ENCODE data around the gene PNMA8C.

The PNMA8C gene

DNA sequence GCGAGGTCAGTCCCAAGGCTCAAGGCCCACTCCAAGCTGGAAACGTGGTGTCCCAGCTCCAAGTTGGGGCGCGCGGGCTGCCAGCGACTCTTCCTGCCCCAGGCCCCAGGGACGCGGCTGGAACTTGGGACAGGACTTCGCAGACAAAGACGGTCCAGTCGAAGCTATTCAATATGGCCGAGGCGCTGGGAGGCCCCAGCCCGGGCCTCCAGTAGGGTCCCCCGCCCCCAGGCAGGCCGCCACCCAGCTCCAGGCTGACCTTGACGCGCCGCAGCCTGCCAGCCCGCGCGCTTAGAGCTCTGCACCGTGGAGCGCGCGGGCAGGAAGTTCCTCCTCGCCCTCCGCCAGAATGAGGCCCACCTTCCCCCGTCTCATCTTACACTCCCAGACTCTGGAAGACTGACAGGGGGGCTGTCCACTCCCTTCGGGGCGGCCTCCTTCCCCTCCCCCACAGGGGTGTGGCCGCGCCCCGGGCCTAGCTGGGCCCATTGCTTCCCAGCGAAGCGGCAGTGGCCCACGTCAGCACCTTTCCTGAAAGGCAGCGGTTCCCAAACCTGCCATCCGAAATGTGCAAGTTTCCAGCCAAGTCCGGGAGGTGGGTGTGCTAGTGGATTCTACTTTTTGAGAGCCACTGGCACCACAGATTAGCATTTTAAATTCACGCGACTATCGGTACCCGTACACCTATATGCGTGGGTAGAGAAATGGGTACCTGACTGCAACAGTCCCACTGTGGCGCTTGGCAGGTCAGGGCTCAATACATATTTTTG, 15.3 kb downstream of the PNMA8C start, which contains the start of gene CCDC8:
CCDC8 (minus strand) TSS at position 303 of the 770 bp plus-strand sequence. CDS start 754 bp downstream, outside the sequence.
- no peak for FAIRE-seq
- TF ChIP-seq POU2F2 (IDR thresholded peaks at IDR 0.05; ENCODE audit: low read depth, low read length) (no peak), TAF1 (IDR thresholded peaks at IDR 0.05; ENCODE audit: low read depth, low read length) (no peak), PAX5 (IDR thresholded peaks at IDR 0.05; ENCODE audit: insufficient read depth, low read length, severe bottlenecking) (no peak), POLR2AphosphoS5 (IDR thresholded peaks at IDR 0.05; ENCODE audit: low read depth, low read length) (no peak), POLR2A (IDR thresholded peaks at IDR 0.05; ENCODE audit: low read depth, low read length) (no peak), SPI1 (IDR thresholded peaks at IDR 0.05; ENCODE audit: low read depth, low read length) (no peak)
- DNase-seq (ENCODE audit: insufficient read length, low spot score): no peak

DNA sequence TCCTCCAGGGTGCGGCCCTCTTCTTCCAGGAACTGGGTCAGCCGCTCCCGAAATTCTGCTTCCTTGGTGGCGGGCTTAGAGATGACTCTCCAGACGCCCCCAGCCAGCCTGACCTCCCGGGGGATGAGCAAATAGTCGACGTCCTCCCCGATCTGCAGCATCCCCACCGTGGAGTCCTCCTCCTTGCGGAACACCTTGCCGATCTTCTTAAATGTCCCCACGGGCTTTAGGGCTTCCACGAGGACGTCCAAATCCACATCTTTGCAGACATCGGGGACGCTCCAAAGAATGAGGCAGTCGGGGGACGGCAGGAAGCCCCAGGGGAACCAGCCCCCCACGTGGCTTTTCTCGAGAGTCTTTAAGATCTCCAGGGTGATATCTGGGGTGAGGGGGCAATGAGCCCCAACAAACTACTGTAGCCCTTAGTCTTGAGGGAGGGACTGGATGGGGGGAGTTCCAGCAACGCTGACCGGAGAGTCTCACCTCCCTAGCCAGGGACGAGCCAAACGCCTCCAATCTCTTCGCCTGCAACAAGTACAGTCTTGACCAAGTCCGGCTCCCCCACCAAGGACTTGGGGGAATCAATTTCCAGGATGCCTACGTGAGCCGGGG, 16.0 kb downstream of the PNMA8C start:
- FAIRE-seq (no peak), DNase-seq (ENCODE audit: insufficient read length, low spot score) (no peak)
- TF ChIP-seq PAX5 (IDR thresholded peaks at IDR 0.05; ENCODE audit: insufficient read depth, low read length, severe bottlenecking) (no peak), POLR2A (IDR thresholded peaks at IDR 0.05; ENCODE audit: low read depth, low read length) (no peak), POU2F2 (IDR thresholded peaks at IDR 0.05; ENCODE audit: low read depth, low read length) (no peak), SPI1 (IDR thresholded peaks at IDR 0.05; ENCODE audit: low read depth, low read length) (no peak), TAF1 (IDR thresholded peaks at IDR 0.05; ENCODE audit: low read depth, low read length) (no peak), POLR2AphosphoS5 (IDR thresholded peaks at IDR 0.05; ENCODE audit: low read depth, low read length) (no peak)

DNA sequence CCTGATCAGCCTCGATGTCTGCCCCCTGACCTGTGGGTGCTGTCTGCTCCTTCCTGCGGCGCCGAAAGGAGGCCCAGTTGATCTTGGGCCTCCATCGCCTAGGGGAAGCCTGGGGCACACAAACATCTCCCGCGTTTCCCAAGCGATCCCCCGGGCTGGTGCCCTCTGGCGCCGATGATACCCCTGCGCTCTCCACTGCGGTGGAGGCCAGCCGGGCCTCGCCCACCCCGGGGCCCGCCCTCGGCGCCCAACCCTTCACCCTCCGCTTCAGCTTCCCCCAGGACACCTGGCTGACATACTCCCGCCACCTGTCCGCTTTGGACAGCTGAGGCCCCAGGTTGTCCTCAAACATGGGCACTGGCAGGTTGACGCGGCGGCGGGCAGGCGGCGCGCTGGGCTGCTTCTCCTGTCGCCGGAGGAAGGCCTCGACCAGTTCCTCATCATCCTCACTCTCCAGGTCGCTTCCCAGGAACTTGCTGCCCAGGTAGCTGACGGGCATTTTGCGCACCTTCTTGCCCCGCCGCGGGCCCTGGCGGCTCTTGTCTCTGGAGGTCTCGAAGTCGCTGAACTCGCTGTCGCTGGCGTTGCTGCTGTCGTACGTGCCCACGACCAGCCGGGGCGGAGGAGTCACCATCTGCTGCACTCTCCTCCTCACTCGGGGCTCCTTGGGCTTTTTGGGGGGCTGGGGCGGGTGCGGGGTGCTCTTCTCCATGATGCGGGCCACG, 16.6 kb downstream of the PNMA8C start:
- DNase-seq (ENCODE audit: insufficient read length, low spot score): no peak
- FAIRE-seq: no peak
- TF ChIP-seq POU2F2 (IDR thresholded peaks at IDR 0.05; ENCODE audit: low read depth, low read length): no peak
- no peak for TF ChIP-seq POLR2AphosphoS5 (IDR thresholded peaks at IDR 0.05; ENCODE audit: low read depth, low read length)
- TF ChIP-seq PAX5 (IDR thresholded peaks at IDR 0.05; ENCODE audit: insufficient read depth, low read length, severe bottlenecking): no peak
- TF ChIP-seq SPI1 (IDR thresholded peaks at IDR 0.05; ENCODE audit: low read depth, low read length): no peak
- no peak for TF ChIP-seq POLR2A (IDR thresholded peaks at IDR 0.05; ENCODE audit: low read depth, low read length)
- no peak for TF ChIP-seq TAF1 (IDR thresholded peaks at IDR 0.05; ENCODE audit: low read depth, low read length)

DNA sequence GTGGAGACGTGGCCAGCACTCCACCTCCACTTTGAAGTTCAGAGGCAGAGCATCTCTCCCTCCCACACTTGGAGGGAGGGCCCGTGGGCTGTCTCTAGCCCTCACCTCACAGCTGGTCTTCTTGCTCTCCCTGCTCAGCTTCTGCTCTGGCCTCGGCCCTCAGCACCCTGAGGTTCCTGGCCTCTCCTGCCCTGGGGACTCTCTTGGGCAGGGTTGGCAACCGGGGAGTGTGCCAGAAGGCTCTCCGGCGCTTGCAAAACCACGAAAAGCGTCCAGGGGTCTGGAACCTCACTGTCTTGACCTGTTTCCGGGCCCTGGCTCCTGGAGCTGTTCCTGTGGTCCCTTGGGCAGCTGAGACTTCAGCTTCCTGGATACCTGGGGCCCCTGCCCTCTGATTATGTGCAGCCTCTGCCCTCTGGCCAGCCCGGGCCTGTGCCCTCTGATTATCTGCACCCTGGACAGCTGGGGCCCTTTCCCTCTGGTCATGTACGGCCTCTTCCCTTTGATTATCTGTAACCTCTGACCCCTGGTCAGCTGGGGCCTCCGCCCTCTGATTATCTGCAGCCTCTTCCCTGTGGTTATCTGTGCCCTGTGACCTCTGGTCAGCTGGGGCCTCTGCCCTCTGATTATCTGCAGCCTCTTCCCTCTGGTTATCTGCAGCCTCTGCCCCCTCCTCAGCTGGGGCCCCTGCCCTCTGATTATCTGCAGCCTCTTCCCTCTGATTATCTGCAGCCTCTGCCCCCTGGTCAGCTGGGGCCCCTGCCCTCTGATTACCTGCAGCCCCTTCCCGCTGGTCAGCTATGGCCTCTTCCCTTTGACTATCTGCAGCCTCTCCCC, 17.4 kb downstream of the PNMA8C start:
- FAIRE-seq (no peak), DNase-seq (ENCODE audit: insufficient read length, low spot score) (no peak)
- TF ChIP-seq POLR2AphosphoS5 (IDR thresholded peaks at IDR 0.05; ENCODE audit: low read depth, low read length) (no peak), POLR2A (IDR thresholded peaks at IDR 0.05; ENCODE audit: low read depth, low read length) (no peak), POU2F2 (IDR thresholded peaks at IDR 0.05; ENCODE audit: low read depth, low read length) (no peak), PAX5 (IDR thresholded peaks at IDR 0.05; ENCODE audit: insufficient read depth, low read length, severe bottlenecking) (no peak), TAF1 (IDR thresholded peaks at IDR 0.05; ENCODE audit: low read depth, low read length) (no peak)

DNA sequence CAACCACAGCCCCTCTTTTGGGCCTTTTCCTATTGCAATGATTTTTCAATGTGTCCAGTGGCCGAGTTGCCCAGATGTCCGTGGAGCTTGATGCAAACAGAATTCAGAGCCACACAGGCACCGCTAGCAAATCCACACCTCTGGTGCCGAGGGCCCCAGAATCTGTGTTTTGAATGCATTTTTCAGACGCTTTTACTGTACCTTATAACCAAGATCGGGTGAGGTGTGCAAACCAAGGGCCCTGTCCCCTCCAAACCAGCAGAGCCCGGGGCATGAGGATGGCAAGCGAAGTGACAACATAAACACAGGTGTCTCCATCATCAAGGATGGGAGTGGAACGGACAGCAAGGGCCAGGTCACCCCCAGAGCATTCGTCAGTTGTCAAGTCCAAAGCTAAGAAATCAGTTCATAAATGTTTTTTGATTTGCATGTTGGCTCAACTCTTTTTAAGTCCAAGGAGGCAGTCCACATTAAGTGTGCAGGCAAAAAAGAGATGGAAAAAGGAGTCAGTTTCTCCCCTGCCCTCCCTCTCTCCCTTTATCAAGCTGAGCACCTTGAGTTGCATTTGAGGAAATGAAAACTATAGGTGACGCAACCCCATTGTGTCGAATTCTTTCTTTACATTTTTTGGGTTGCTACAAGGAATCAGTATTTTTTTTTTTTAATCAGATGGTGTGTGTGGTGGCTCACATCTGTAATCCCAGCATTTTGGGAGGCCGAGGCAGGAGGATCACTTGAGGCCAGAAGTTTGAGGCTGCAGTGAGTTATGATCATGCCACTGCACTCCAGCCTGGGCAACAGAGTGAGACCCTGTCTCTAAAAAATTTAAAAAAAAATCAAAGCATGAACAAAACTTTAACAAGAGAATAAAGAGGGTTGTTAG, 18.3 kb downstream of the PNMA8C start:
- TF ChIP-seq POU2F2 (IDR thresholded peaks at IDR 0.05; ENCODE audit: low read depth, low read length): no peak
- TF ChIP-seq POLR2AphosphoS5 (IDR thresholded peaks at IDR 0.05; ENCODE audit: low read depth, low read length): no peak
- TF ChIP-seq PAX5 (IDR thresholded peaks at IDR 0.05; ENCODE audit: insufficient read depth, low read length, severe bottlenecking): no peak
- TF ChIP-seq TAF1 (IDR thresholded peaks at IDR 0.05; ENCODE audit: low read depth, low read length): no peak
- TF ChIP-seq POLR2A (IDR thresholded peaks at IDR 0.05; ENCODE audit: low read depth, low read length): no peak
- no peak for TF ChIP-seq SPI1 (IDR thresholded peaks at IDR 0.05; ENCODE audit: low read depth, low read length)
- no peak for DNase-seq (ENCODE audit: insufficient read length, low spot score)
- FAIRE-seq: no peak

DNA sequence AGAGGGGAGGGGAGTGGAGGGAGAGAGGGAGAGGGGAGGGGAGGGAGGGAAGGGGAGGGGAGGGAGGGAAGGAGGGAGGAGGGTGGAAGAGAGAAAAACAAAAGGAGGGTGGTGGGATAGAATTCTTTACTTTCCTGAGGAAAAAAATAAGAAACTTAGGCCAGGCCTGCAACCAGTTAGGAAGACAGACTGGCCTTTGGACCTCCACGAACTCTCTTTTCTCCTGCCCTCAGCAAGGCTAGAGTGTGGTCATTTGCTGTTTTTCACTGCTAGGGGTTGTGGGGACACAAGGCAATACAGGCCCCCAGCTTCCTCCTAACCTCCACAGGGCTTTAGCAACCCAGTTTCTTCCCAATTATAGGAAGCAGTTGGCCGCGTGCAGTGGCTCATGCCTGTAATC, 19.5 kb downstream of the PNMA8C start:
- TF ChIP-seq POU2F2 (IDR thresholded peaks at IDR 0.05; ENCODE audit: low read depth, low read length) (no peak), SPI1 (IDR thresholded peaks at IDR 0.05; ENCODE audit: low read depth, low read length) (no peak), POLR2AphosphoS5 (IDR thresholded peaks at IDR 0.05; ENCODE audit: low read depth, low read length) (no peak), PAX5 (IDR thresholded peaks at IDR 0.05; ENCODE audit: insufficient read depth, low read length, severe bottlenecking) (no peak), POLR2A (IDR thresholded peaks at IDR 0.05; ENCODE audit: low read depth, low read length) (no peak), TAF1 (IDR thresholded peaks at IDR 0.05; ENCODE audit: low read depth, low read length) (no peak)
- FAIRE-seq: no peak
- no peak for DNase-seq (ENCODE audit: insufficient read length, low spot score)

DNA sequence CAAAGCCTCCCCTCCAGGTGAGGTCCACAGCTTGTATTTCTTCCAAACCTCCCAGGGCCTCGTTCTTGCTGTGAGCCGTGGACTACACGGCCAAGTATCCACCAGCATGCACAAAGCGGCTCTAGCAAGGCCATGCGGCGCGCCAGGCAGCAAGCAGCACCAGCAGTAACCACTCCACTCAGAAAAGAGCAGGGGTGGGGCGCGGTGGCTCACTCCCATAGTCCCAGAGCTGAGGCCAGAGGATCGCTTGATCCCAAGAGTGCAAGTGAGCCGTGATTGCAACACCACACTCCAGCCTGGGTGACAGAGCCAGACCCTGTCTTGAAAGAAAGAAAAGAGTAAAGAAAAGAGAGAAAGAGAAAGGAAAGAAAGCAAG, 20.1 kb downstream of the PNMA8C start:
- FAIRE-seq: no peak
- DNase-seq (ENCODE audit: insufficient read length, low spot score): no peak
- TF ChIP-seq TAF1 (IDR thresholded peaks at IDR 0.05; ENCODE audit: low read depth, low read length) (no peak), POLR2AphosphoS5 (IDR thresholded peaks at IDR 0.05; ENCODE audit: low read depth, low read length) (no peak)
